Measurements from ENCODE around the gene LBP. TPM values are rescaled to one million over a fixed set of nuclear protein-coding genes. Genes with fewer than 3 reads are reported as not detected.

Gene LBP
- total RNA-seq, 1 experiment from 2014 or later = 0.52 TPM

DNA sequence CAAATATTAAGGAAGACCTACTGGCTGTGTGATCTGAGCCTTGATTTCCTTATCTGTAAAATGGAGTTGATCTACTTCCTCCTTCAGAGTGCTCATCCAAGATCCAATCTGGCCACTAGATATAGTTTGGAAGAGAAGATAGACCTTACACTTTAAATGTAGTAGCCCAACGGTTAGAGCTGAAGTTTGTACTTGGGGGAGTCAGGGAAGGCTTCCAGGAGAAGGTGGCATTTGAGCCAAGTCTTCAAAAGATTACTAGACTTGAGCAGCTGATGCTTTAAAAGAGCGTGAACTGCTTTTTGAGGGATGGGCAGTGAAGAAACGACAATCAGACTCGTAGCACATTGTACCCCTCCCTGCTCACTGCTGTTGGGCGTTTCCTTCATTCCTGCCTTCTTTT lies 3.6 kb downstream of the LBP start:
- H2BK20ac ChIP-seq (ENCODE audit: low read depth, low read length, poor library complexity, severe bottlenecking) = no peak overlapping the region
- no peak overlapping the region for H3T11ph ChIP-seq (ENCODE audit: low read length)
- no peak overlapping the region for H3K56ac ChIP-seq (ENCODE audit: insufficient read length, low read depth, low read length)
- no peaks in the 10 kb centered on the region for H3K23me2 ChIP-seq (ENCODE audit: insufficient read length, low read depth, low read length, poor library complexity, severe bottlenecking)
- no peak for DNase-seq
- H4K5ac ChIP-seq (ENCODE audit: insufficient read length, low read depth, low read length) = no peak overlapping the region
- H3K4me3 Mint-ChIP-seq = no peak overlapping the region
- no peaks in the 10 kb centered on the region for H3K36me3 Mint-ChIP-seq (ENCODE audit: insufficient read depth in 1 of 3, low read depth in 3 of 3)
- TF ChIP-seq, protein P1, sequence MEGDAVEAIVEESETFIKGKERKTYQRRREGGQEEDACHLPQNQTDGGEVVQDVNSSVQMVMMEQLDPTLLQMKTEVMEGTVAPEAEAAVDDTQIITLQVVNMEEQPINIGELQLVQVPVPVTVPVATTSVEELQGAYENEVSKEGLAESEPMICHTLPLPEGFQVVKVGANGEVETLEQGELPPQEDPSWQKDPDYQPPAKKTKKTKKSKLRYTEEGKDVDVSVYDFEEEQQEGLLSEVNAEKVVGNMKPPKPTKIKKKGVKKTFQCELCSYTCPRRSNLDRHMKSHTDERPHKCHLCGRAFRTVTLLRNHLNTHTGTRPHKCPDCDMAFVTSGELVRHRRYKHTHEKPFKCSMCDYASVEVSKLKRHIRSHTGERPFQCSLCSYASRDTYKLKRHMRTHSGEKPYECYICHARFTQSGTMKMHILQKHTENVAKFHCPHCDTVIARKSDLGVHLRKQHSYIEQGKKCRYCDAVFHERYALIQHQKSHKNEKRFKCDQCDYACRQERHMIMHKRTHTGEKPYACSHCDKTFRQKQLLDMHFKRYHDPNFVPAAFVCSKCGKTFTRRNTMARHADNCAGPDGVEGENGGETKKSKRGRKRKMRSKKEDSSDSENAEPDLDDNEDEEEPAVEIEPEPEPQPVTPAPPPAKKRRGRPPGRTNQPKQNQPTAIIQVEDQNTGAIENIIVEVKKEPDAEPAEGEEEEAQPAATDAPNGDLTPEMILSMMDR (conservative IDR thresholded peaks at IDR 0.05) = no peak
- H3K27me3 ChIP-seq (ENCODE audit: insufficient read depth, low read length) = no peaks in the 10 kb centered on the region
- H3K79me2 ChIP-seq (ENCODE audit: insufficient read depth, low read length) = no peaks in the 10 kb centered on the region
- no peak overlapping the region for H3K14ac ChIP-seq (ENCODE audit: insufficient read depth, low read length)
- H4K91ac ChIP-seq (ENCODE audit: insufficient read length, low read depth, low read length) = no peak overlapping the region
- no peak overlapping the region for H3K4ac ChIP-seq (ENCODE audit: low read depth, low read length)
- no peak overlapping the region for H2BK120ac ChIP-seq (ENCODE audit: low read depth, low read length, poor library complexity, severe bottlenecking)
- H3K9me3 Mint-ChIP-seq = no peaks in the 10 kb centered on the region
- peaks cover 28 to 35% of the 10 kb centered on the region in 2 experiments for H3K4me1 Mint-ChIP-seq
- H4K20me1 ChIP-seq (ENCODE audit: control insufficient read depth, insufficient read depth, insufficient read length) = no peaks in the 10 kb centered on the region
- H3K18ac ChIP-seq (ENCODE audit: insufficient read length, low read depth, low read length) = no peak overlapping the region
- H3K23ac ChIP-seq (ENCODE audit: insufficient read length, low read depth, low read length) = no peak overlapping the region
- no peak overlapping the region for H3K9ac ChIP-seq (ENCODE audit: extremely low read depth, insufficient read length, low read length)
- H3K27ac ChIP-seq (ENCODE audit: insufficient read length, low read depth, low read length) = no peak overlapping the region
- no peaks in the 10 kb centered on the region; the same call in 1 of the 2 replicates for H3K27me3 Mint-ChIP-seq (ENCODE audit: low read depth)
- no peak overlapping the region for H2AFZ ChIP-seq (ENCODE audit: low read length)
- no peak overlapping the region for H3K27ac Mint-ChIP-seq
- H3K4me1 ChIP-seq (ENCODE audit: insufficient read depth, low read length) = peaks cover 5% of the 10 kb centered on the region; the same call in 1 of the 2 replicates
- H3K9me3 ChIP-seq (ENCODE audit: control insufficient read depth, low read depth, low read length) = no peaks in the 10 kb centered on the region
- H2AK5ac ChIP-seq (ENCODE audit: insufficient read length, low read length) = no peak overlapping the region
- no peak overlapping the region for H4K8ac ChIP-seq (replicated peaks; ENCODE audit: insufficient read length, low read depth, low read length)
- no peak overlapping the region for H2BK5ac ChIP-seq (ENCODE audit: insufficient read length, low read length)
- no peaks in the 10 kb centered on the region for H3K79me1 ChIP-seq (ENCODE audit: insufficient read depth, low read depth, low read length, poor library complexity, severe bottlenecking)
- H3K4me2 ChIP-seq (ENCODE audit: insufficient read depth, insufficient read length, low read length) = no peak overlapping the region
- no peak overlapping the region for H2BK15ac ChIP-seq (ENCODE audit: low read depth, low read length)
- WGBS (ENCODE audit: extremely low coverage, insufficient read length, low lambda C conversion rate) = no CpG with 5 or more reads among the region's 5 CpGs
- no peak overlapping the region for H2BK12ac ChIP-seq (ENCODE audit: insufficient read length, low read depth, low read length)

Measured in H9 (cell line).